ENCODE results near the gene DSCAM.

DSCAM gene

GRCh38 chr21:40840401-40841125 is 6.4 kb downstream of the DSCAM start:
- no peak for DNase-seq

- no peak for DNase-seq
These were observed 7.4 kb downstream of the DSCAM start for GRCh38 chr21:40839521-40839920.

GRCh38 chr21:40837456-40837855 is 9.5 kb downstream of the DSCAM start:
- no peak for DNase-seq

GRCh38 chr21:40835184-40835694 is 11.7 kb downstream of the DSCAM start:
- DNase-seq = no peak

GRCh38 chr21:40833184-40833583 is 13.8 kb downstream of the DSCAM start:
- DNase-seq = no peak

GRCh38 chr21:40832316-40832715 is 14.6 kb downstream of the DSCAM start:
- DNase-seq = no peak

- DNase-seq = no peak
These were observed 16.1 kb downstream of the DSCAM start for GRCh38 chr21:40830836-40831235.

- no peak for DNase-seq
These were observed 17.2 kb downstream of the DSCAM start for GRCh38 chr21:40829791-40830190.

GRCh38 chr21:40829308-40829707 is 17.6 kb downstream of the DSCAM start:
- no peak for DNase-seq

GRCh38 chr21:40827509-40827908 is 19.4 kb downstream of the DSCAM start:
- no peak for DNase-seq

- no peak for DNase-seq
These were observed 27.7 kb downstream of the DSCAM start for GRCh38 chr21:40819071-40819900.

- DNase-seq = no peak
These were observed 33.0 kb downstream of the DSCAM start for GRCh38 chr21:40813918-40814317.

- DNase-seq = no peak
These were observed 37.2 kb downstream of the DSCAM start for GRCh38 chr21:40809673-40810197.

- no peak for DNase-seq
These were observed 43.9 kb downstream of the DSCAM start for GRCh38 chr21:40803101-40803500.

- no peak for DNase-seq
These were observed 46.8 kb downstream of the DSCAM start for GRCh38 chr21:40800126-40800525.

- no peak for DNase-seq
These were observed 49.1 kb downstream of the DSCAM start for GRCh38 chr21:40797891-40798290.

- no peak for DNase-seq
These were observed 49.5 kb downstream of the DSCAM start for GRCh38 chr21:40797410-40797809.

GRCh38 chr21:40796464-40796863 is 50.5 kb downstream of the DSCAM start:
- no peak for DNase-seq

- DNase-seq = no peak
These were observed 51.6 kb downstream of the DSCAM start for GRCh38 chr21:40795313-40795712.

GRCh38 chr21:40792691-40793456 is 54.1 kb downstream of the DSCAM start:
- DNase-seq = no peak

- DNase-seq = no peak
These were observed 58.3 kb downstream of the DSCAM start for GRCh38 chr21:40788635-40789034.

GRCh38 chr21:40783404-40783803 is 63.6 kb downstream of the DSCAM start:
- DNase-seq = no peak

GRCh38 chr21:40770435-40771055 is 76.4 kb downstream of the DSCAM start:
- no peak for DNase-seq
